HUDEP-2 (cell line): ENCODE data around the gene NPTX1.

ENCODE experiments used
- DNase-seq, 76 experiments: peaks; one replicate each; lab custom pipeline; 2025; ENCODE audit not compliant: unreplicated experiment in 76 of 76; lab: John Stamatoyannopoulos, UW

Gene NPTX1

DNA sequence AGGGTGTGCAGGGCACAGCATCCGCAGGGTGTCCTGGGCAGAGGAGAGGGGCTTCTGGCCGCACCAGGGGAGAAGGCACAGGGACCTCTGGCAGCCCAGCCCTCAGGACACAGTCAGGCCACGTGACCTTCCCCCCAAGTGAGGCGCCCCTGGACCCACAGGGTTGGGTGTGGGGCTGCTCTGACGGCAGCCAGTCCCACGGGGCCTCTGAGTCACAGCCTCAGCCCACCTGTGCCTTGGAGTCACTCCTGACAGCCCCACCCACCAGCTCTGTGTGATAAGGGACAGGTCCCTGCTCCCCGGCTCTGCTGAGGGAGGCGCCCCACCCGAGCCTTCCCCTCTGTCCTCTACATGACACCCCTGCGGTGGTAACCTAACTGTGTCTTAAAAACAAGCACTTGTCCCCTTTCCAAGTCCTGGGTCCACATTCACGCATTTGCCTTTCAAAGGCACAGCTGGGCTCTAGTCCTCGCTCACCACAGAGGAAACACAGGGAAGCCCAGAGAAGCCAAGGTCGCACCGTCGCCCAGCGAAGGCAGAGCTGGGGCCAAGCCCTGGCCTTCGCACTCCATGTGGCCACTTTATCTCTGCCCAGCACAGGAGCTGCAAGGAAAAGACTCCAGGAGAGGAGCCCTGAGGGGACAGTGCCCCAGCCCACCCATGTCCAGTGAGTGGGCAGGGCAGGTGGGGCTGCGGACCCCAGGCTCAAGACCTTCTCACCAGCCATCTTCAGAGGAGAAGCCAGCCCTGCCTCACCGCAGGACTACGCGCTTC is 5.1 kb upstream of the NPTX1 start:
- DNase-seq = no peak

DNA sequence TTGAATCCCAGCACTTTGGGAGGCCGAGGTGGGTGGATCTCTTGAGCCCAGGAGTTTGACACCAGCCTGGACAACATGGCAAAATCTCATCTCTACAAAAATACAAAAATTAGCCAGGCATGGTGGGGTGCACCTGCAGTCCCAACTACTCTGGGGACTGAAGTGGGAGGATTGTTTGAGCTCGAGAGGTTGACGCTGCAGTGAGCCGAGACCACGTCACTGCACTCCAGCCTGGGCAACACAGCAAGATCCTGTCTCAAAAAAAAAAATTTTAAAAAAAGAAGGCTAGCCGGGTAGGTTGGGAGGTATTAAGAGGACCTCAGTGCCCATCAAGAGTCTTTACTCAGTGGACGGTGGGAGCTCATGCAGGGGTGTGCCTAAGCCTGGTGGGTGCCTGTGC is 3.8 kb upstream of the NPTX1 start:
- DNase-seq = no peak

DNA sequence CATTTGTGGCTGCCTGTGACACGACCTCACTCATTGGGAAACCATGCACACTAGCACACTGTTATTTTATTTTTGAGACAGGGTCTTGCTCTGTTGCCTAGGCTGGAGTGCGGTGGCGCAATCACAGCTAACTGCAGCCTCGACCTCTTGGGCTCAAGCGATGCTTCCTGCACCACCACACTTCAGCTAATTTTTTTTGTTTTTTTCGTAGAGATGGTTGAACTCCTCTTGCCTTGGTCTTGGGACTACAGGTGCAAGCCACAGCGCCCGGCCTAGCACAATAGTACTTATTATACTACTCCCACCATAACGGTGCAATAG is 2.8 kb upstream of the NPTX1 start:
- no peak for DNase-seq

DNA sequence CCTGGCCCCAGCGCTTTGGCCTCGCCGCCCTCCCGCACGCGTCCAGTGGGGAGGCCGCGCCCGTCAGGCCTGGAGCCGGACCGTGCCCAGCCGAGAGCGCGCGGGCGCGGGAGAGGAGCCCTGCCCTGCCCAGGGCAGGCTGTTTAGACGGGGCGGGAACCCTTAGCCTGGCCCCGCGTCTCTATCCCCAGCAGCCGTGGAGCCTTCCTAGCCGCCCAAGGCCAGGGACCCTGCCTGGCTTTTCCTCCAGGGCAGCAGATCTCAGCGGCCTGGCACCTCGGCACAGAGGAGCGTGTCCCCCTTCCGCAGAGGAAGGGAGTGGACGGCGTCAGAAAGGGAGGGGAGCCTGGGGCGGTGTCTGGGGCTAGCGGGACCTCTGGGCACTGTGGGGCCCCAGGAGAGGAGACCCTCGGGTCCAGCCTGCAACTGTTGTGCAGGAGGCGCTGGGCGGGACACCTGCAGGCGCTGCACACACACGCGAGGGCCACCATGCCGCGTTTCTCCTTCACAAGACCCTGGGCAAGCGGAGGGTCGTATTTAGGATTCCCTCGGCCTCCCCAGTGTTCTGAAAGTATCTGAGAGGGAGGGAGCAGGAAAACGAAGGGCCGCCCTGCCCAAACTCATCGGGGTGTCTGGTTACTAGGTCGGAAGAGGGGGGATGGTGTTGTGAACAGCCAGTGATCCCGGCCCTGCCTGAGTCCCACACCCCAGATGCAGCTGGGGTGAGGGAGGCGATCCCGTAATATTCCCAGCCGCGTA is 2.3 kb upstream of the NPTX1 start:
- no peak for DNase-seq

DNA sequence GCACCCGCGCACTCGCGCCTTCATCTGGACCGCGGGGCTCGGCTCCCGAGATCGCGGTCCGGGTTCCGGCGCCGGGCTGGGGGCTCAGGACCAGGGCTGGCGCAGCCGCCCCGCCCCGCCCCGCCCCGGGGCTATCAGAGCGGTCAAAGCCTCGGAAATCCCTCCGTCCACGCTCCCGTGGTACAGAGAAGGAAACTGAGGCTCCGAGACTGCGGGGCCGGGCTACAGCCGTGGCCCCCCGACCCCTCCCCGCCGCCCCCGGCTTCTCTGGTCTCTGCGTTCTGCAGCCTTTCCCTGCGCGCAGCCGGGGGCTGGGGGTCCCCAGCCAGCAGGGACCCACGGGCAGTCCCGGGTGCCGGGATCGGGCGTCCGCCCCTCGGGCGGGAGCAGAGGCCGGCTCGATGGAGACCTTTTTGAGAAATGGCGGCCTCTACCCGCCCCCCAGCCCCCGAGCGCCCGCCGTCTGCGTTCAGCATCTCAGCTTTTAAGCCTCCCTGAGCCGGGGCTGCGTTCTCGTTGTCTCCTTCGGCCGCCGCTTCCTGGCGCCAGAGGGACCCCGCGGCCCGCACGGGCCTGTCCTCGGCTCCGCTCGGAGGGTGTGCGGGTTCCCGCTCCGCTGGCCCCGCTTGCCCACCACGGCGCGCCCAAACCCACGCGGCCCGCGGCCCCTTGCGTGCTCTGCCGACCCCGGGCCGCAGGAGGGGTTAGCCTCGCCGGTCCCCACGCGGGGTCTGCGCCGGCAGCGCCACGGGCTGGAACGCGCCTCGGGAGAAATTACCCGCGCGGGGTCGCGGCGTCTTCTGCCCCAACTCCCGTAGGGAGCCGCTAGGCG is 1.5 kb upstream of the NPTX1 start:
- DNase-seq = peak in 9 of 76 experiments; percentile 9 to 30 (median 17)

DNA sequence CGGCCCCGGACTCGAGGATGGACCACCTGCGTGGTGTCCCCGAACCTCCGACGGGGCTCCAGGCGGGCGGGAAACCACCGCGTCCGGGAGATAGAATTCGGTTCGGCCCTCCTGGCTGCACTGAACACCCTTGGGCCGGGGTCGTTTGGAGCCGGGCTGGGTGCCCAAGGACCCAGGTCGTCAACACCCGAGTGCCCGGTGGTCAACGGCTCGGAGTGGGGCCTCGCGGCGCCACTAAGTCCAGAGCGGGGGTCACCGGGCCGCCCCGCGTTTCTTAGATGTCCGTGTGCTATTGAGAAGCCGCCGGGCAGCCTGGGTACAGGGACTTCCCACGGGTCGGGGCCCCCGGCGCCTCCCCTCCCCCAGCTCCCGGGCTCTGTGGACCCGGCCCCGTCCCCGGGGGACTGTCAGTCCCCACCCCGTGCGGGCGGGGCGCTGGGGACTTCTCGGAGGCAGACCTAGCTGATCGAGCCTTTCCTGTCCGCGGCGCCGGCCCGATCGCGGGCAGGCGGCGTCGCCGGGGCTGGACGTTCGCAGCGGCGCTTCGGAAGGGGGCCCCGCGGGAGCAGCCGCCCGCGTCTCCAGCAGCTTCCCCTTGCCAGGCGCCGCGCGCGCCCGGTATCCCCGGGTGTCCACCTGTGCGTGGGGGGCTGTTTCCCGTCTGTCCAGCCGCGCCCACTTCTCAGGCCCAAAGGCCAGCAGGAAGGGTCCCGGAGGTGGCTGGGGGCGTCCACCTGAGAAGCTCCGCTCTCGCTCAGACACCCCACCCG is 655 bp upstream of the NPTX1 start:
- peak in 1 of 76 experiments; percentile 16 for DNase-seq

DNA sequence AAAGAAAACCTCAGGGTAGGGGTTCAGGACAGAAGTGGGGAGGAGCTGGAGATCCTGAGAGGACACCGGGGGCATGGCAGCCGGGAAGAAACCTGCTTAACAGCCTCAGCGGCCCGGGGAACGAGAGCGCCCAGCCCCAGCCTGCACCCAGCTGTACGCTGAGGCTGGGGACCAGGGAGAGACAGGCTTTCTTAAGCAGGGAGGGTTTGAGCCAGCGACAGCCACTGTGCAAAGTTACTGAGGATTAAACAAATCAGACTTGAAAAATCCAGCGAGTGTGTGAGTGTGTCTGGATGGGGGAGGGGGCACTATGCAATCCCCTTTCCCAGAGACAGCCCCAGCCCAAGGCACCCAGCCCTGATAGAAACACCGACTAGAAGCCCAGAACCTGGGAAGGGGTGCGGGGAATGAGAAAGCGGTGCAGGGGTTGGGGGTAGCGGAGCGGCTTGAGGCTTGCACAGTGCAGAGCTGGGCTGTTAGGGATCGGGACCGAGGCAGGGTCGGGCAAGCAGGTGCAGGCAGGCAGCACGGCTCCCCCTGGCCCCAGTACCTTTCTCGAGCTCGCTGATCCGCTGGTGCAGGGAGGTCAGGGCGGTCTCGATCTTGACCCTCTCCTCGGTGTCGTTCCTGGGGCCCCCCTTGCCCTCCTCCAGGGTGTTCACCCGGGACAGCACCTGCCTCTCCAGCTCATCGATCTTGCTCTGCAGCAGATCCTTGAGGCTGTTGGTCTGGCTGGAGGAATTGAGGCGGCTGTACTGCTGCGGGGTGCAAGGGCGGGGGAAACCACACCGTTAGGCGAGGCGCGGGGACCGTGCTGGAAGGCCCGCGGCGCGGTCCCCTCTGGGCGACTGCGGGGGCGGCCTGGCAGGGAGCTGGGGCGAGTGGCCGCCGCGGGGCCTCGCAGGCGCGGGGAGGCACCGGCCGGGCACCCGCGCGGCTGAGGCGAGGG is 1.2 kb downstream of the NPTX1 start:
- DNase-seq = peak in 2 of 76 experiments; percentile 9 to 31

DNA sequence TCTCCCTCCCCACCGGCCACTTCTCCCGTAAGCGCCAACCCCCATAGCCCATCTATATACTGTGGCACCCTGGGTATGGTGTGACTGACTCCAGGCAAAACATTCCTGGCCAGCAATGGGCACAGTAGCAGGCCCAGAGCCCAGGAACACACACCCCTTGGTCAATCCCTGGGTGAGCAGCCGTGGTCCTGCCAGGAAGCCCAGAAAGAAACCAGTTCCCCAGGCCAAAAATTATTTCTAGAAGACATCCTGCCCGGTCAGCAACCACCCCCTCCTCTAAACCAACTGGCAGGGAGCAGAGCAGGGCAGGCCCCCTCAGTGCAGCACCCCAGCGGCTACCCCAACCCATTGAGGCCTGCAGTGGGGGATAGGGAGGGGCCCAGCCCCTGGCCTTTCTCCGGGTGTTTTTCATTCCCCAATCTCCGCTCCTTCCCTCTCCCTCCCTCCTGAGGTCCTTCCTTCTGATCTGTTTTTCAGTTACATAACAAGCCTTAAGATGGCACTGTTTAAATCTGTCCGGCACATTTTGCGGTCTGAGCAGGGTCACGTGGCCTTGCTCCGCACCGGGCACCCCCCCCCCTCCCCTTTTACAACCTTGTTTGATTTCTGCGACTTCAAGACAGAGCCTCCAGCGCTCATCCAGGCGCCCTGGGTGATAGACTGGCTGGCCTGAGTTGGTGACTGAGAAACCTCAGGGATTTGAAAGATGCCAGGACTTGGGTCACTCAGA is 2.0 kb downstream of the NPTX1 start:
- DNase-seq = peak in 42 of 76 experiments; percentile 7 to 73 (median 28)

DNA sequence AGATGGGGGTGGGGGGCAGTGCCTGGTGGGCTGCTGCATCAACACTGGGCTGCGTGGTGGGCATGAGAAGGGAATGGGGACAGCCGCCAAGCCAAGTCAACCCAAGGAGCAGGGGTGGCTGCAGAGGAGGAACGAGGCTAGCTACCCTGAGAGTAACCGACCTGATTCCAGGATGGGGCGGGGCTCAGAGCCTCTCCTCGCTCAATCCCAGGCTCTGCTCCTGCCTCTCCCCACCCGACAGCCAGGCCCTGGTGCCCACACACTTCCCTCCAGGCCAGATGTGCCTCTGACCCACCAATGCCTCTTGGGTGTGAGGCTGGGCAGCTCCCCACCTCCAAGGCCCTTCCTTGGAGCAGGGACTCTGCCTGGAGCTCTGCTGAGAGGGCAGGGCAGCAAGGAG is 2.7 kb downstream of the NPTX1 start:
- DNase-seq = no peak

DNA sequence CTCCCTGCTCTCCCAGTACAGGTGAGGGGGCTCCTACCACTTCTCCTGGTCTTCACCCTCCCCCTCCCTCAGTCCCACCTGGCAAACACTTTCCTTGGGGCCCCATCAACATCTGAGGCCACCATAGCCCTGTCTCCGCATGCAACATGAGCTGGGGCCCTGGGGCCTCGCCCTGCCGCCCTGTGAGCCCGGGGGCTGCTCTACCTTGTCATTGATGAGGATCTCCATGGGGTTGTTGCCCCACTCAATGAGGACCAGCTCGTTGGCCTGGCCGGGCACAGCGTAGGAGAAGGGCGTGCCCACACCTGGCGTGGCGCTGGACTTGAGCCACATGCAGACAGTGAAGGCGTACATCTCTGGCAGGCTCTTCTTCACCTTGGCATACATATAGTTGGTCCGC is 3.4 kb downstream of the NPTX1 start:
- DNase-seq = no peak

DNA sequence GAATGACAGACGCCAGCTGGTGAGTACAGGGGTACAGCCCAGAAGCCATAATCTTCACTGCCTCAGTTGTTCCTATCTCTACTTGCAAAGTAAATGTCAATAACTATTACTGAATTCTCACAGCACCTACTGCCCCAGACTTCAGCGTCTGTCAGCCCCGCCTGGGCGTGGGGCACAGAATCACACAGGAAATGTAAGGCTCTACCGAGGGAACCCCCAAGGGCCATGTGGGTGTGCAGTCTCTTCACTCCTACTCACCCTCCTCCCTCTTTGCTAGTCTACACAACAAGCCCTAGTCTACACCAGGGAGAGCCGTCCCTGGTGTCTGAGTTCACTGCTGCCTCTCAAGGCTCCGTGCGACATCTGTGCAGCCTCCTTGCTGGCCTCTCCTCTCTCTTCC is 4.5 kb downstream of the NPTX1 start:
- DNase-seq = no peak

DNA sequence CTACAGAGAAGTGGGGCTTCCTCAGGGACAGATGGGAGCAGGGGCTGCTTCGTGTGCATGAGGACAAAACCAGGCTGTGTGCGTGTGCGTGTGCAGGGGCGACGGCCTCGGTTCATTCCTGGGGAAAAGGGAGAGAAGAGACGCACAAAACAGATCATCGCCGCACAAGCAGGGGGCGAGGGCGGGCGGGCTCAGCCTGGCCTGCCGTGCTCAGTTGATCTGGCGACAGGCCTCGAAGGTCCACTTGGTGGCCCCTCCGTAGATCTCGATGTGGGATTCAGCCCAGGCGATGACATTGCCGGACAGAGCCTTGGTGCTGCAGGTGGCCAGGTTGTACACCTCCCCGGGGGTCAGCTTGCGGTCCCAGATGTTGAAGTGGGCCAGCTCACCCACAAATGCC is 5.8 kb downstream of the NPTX1 start:
- no peak for DNase-seq

DNA sequence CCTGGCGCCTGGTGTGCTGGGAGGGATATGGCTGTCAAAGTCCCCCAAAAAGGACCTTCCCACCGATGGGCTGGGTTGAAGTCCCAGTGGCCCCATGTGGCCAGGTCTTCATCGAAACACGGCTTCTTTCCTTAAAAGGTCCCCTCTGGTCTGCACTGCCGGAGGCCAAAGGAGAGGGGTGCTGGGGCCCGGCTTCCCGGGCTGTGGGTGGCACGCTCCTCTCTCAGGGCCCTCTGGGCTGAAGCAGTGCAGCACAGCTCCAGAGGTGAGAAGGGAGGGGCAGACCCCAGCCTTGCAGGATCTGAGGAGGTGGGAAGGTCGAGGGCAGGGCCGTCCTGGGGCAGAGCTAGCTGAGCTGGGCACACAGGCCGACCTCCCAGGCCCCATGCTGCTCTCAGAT is 6.7 kb downstream of the NPTX1 start:
- no peak for DNase-seq

DNA sequence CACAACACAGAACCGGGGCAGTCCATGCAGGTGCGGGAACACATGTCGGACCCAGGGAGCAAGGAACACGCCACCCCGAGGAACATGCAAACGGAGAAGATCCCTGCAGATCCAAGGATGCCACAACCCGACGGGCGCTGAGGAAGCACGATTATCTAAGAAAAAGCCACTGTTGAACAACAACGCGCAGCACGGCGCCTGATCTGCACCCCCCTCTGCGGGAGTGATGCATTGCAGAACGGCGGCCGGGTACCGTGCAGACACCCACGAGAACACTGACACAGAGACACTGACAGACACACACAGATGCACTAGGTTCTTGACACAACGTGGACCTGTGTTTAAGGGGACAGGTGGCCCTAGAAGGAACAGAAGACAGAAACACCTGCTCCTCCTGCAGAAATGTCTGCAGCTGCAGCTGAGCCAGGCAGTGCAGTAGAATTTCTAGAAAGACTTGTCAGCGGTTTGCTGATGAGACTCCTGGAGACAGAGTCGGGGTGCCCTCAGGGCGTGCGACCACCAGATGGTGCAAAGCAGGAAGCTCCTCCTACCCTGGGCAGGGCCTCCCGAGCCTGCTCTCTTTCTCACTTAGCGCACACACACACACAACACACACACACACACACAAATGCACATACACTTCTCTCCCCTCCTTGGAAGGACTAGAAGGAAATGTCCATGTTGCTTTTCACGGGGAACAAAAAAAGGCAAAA is 7.5 kb downstream of the NPTX1 start:
- DNase-seq = no peak

DNA sequence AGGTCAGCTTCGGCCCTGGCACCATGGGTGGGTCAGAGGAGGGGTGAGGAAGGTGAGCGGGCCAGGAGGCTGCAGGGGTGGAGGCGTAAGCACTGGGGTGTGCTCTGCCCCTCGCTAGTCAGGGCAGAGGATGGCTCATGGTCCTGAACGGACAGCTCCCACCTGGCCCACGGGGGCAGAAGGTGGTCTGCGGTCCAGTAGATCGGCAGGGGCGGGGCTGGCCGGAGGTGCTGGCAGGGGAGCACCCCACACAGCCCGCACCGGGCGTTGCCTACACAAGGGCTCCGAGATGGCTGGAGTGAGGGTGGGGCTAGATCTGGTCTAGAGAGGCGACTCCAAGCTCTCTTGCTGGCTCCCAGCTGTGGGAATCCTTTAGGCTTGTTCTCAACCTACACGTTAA is 8.2 kb downstream of the NPTX1 start:
- no peak for DNase-seq

DNA sequence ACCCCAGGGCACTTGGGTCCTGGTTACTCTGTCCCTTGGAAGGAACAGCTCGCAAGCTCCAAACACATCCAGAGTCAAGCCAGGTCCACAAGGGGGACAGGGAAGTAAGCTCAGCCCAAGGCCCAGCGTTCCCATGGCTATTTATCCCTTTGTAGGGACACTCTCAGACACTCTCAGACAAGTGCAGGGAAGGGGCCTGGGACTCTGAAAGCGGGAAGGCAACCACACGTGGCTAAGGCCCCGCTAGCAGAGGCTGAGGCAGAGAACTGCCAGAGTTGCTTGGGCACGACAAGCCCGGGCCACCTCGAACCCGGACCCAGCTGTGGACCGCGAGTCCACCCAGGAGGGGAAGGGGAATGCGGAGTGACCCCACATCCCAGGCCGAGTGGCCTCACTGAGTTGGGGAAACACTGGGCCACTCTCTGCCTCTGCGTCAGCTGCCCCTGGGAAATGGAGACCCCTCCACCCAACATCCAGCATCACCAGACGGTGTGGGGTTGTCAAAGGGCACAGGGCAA is 10.2 kb downstream of the NPTX1 start:
- DNase-seq = no peak

DNA sequence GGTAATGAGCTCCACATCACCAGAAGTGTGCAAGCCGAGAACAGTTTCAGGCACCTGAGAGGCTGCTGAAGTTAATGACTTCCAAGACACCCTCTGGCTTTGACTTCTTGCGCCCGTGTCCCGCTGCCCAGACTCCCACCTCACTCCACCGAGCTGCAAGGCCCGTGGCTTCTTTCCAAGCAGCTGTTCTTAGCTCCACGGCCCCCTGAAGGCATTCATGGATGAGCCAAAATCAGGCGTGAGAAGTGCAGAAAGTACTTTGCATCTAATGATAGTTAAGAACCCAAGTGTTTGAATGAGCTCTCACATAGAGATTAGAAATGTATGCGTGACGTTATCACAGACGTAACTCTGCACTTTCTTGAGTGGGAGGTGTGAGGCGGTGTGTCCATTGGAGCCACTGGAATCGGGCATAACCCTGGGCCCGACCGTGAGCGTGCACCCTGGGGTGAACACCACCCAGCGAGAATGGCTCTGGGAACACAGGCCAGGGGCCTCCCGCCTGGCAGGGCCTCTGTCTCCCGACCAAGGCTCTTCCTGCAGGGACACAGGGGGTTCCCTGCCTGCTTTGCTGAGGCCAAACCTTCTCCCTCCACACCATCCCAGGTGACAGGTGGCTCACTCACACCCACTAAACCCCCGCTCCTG is 11.0 kb downstream of the NPTX1 start:
- no peak for DNase-seq

DNA sequence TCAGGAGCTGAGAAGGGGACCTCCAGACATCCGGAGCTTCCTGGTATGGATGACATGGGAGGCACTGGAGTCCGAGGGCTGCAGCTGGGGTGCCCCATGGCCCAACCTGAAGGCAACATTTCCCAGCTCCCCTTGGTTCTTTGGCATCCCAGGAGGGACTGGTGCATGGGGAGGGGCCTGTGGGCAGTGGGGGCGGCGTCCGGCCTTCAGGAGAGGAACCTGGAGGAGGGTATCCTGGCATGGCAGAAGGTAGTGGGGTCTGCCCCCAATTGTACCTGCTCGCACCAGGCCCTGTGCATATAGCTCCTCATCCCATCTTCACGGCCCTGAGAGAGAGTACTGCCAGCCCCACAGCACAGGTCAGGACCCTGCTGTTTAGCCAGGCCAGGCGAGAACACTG is 11.9 kb downstream of the NPTX1 start:
- no peak for DNase-seq
